Panc1 (cell line): ENCODE measurements around the gene CLEC16A.

Experiments
- CTCF ChIP-seq: fragments of 450-650 bp; IDR thresholded peaks from 2 replicates; pipeline ENCODE4 v1.5.1; 2017; ENCODE audit warnings: mild to moderate bottlenecking
- POLR2AphosphoS5 ChIP-seq: IDR thresholded peaks from 2 replicates; pipeline ENCODE4 v1.6.1; 2012; ENCODE audit warnings: mild to moderate bottlenecking, low read depth, low read length, moderate library complexity
- REST ChIP-seq, 2 experiments: IDR thresholded peaks; 2 replicates each; pipeline ENCODE4 v1.6.1; 2011 to 2012; ENCODE audit warnings: low read depth in 2 of 2, control low read depth in 1 of 2, low read length in 1 of 2, mild to moderate bottlenecking in 1 of 2, moderate library complexity in 1 of 2; ENCODE audit not compliant: insufficient read depth in 1 of 2

- TF ChIP-seq CTCF (no peak), POLR2AphosphoS5 (no peak), REST (IDR thresholded peaks at IDR 0.05; ENCODE audit: insufficient read depth in 1 of 2, low read depth in 2 of 2, low read length in 1 of 2) (no peak)
Measured at GRCh38 chr16:10949424-10949970, 5.1 kb downstream of the CLEC16A start.
